ENCODE data around the gene ACKR3.

Gene ACKR3

DNA sequence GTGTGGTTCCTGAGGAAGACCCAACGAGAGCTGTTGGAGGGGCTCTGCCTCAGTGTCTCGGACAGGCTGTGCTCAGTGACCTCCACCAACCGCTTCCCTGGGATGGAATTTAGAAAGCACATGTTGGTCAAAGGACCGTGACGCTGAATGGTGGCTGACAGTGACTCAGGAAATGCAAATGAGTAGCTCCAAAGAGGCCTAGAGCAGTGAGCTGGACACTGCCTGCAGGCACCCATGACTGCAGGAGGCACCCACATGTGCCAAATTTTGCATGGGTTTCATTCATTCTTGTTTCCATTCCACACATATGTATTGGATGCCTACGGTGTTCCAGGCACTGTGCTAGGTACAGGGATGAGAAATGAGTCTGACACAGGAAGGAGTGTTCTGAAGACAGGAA lies 46.4 kb downstream of the ACKR3 start:
- no peak for DNase-seq

DNA sequence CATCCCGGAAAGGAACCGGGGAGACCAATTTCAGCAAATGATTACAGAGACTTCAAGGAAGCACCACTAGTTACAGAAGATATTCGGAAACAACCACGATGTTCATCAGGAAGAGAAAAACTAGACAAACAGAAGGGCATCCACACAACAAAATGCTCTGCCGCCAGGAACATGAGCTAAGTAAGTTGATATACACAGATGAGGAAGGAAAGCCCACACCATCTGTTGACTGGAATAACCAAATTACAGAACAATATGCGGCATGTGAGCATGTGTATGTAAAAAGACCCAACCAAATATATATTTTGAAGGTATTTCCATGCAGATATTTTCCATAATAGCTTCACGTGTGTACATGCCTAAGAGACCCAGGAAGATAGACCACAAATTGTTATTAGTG lies 47.0 kb downstream of the ACKR3 start:
- no peak for DNase-seq

DNA sequence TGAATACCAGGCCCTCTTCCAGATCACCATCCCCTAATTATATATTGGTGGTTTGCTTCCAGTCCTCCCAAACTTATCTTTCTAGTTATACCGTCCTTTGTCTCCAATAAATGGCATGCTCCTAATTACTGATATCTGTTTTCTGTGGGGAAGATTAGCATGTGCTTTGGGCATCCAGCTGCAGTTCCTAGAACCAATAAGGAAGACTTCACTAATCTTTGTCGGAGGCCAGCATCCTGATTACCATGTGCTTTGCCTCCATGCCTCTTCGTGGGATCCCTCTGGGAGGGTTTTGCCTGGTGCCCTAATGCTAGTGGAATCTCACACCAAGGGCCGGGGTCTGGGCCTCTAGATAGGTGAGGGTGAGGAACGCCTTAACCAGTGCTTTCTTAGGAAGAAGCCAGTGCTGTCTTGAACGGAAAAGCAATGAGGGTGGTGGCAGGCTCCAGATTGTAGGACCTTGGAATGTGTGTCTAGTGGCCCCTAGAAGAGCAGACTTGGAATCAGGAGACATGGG lies 47.7 kb downstream of the ACKR3 start:
- DNase-seq = no peak

DNA sequence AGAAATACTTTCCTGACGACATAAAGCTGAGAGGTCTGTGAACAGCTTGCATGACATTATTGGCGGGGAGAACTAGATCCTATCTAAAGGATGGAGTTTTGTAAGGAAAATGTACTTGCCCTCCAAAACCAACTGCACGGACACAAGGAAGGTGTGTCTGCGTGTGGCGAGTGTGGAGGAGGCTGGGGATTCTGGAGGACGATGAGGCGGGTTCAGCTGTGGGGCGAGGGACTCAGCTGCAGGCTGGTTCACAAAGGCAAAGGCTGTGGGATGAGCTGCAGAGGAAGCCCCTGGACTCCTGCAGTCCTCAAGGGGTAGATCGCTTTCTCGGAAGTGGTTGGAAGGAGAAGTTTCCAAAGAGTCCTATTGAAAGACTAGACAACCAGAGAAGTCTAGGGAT lies 48.2 kb downstream of the ACKR3 start:
- no peak for DNase-seq

DNA sequence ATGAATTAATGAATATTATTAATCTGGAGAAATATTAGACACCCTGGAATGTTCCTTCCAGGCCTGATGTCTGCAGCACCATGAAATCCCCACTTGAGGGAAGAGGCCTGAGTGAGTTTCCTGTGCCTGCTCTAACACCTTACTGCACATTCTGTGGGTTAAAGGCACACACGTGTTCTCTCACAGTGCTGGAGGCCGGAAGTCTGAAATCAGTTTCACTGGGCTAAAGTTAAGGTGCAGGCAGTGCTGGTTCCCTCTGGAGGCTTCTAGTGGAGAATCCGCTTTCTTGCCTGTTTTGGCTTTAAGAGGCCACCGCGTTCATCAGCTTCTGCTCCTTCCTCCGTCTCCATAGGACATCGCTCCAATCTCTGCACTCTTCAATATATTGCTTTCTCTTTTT lies 48.7 kb downstream of the ACKR3 start:
- no peak for DNase-seq

DNA sequence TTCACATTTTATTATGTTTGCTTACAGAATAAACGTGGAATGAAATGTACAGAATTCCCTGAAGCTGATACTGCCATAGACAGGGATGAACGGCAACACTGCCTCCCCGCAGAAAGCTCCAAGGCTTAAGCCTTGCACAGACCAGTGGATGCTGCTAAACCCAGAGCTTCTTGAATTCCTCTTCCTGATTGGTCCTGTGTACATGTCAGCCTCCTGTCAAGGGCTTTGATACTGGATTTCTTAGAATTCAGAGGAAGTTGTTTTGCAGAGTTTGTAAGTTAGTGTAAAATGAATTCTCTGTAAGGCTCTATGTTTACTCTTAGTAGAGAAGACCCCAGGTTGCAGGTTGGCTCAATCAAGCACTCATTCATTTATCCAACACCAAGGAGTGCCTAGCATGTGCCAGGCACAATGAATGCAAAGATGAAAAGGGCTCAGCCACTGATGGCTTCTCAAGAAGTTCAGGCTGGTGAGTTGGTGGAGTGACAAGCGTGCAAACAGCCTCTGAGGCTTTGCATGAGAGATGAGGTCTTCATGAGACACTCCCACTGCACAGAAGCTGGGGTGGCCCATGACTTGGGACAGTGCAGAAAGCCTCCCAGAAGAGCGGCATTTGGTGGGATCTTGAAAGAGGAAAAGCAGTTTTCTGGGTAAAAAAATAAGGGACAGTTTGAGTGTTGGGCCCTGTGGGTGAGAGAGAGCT lies 50.4 kb downstream of the ACKR3 start:
- DNase-seq = no peak

DNA sequence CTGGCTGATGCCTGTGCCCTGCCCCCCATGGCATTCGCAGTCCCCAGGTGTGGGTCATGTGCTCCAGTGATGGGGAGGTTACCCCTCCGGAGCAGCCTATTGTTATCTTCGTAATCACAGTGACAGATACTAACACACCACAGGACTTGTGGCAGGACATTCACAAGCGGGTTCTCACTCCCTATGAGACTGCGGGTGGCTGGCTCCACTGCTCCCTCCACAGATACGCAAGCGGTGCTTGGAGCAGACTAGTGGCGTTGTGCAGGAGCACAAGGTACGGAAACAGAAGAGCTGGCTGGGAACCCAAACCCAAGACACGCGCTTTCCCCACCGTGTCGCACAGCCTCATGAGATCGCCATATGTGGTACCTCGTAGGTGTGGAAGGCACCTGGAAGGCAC lies 52.2 kb downstream of the ACKR3 start:
- DNase-seq = no peak

DNA sequence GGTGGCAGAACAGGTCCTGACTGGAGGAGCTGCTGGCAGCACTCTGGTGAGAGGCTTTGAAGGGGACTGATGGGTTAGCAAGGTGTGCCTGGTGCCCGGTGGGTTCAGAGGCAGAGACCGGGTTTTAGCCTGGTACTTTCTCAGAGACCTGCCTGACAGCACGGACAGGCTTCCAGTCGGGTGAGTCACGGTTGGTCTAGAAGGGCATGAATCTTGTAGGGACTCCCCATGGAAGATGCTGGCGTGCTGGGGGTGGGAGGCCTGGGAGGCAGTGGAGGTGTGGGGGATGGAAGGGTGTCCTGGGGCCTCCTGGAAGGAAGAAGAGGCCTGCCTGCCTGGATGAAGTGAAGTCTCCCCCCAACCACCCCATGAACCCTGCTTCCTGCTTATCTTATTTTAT lies 52.6 kb downstream of the ACKR3 start:
- DNase-seq = no peak

DNA sequence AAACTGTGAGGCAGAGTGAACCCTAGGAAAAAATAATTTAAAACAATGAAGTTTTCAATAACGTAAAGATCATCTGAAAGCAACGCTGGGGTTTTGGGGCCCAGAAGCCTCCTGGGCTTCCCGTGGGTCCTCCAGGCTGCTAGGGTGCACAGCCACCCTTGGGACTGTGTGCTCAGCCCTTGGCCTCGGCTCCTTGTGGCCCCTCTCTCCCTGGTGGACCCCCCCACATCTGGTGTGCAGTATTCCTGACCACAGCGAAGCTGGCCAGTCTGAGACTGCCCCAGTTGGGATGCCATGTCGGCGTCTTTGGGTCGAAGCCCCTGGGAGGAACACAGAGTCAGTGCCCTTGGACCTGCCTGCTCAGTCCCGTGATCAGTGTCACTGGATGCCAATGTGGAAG lies 53.0 kb downstream of the ACKR3 start:
- DNase-seq = no peak

DNA sequence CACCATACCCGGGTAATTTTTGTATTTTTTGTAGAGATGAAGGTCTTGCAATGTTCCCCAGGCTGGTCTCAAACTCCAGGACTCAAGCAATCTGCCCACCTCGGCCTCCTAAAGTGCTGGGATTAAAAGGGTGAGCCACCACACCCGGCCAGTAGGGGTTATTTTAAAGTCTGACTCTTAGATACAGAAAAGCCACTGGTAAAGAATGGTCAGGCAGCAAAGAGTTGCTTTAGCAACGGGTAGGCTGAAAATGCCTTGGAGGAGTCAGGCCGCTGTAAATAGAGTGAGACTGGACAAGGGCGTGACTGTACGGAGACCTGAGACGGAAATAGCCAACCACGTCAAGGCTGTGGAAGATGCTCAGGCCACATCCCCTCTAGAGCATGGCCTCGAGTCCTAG lies 54.2 kb downstream of the ACKR3 start:
- DNase-seq = no peak

DNA sequence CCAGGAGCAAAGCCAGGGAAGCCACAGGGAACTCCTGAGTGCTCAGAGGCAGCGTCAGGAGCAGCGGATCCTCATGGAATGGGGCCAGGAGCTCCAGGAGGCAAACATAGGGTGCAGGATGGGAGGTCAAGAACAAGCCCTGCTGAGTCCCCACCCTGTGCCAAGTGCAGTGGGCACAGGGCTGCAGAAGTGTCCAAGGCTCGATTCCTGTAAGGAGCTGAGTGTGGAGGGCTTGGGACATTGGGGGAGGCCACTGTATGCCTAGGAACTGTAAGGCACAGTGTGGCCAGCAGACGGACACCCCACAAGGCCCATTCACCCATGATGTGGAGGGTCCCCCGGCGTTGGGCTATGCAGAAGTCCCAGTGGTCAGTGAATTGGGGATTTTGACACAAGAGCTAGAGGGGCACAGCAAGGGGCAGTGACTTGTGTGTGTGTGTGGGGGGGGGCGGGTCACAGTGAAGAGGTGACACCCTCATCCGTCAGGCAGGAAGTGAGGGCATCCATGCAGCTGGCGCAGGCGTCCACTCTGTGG lies 55.6 kb downstream of the ACKR3 start:
- no peak for DNase-seq

DNA sequence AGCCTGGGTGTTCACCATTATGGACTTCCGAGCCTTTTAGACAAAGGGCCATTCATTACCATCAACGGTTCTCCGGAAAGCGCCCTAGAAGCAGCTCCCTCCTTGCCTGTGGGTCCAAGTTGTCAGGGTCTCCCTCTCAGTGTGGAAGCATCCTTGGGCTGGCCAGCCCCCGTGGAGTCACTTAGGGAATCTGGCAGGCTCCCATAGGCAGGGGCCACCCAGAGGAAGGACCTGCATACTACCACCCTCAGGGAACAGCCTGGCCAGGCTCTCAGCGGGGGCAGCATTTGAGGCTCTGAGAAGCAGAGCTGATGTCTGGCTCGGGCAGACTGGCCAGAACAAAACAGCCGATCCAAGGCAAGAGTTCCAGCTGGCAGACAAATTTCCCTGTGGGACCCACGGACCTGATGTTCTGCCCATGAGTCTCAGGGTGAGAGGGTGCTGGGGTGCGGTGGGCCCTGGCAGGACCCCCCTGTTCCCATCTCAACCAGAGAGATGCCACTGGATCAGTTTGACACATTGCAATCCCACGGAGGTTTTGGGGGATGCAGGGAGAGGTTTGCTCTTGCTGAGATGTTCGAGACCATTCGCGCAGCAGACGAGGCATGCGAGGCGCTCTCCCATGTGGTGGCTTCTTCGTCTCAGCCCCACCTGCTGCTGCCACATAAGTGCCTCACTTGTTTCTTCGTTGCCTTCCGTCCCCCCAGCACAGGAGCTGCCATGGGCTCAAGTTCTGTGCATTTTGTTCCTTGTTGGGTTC lies 56.9 kb downstream of the ACKR3 start:
- no peak for DNase-seq

DNA sequence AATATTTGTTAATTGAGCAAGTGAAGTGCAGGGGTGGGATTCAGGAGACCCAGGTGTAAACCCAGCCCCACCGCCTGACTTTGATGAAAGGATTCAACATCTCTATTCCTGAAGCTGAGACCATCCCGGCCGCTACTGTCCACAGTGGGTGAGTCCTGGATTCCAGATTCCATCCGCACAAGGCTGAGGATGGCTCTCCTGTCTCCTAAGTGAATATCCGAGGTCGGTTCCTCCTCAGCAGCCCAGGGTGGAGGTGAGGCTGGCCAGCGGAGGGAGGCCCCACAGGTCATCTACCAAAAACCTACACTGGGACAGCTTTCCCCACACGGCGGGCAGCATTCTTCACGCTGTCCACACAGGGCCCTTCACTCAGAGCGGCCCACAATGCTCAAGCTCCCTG lies 57.6 kb downstream of the ACKR3 start:
- DNase-seq = no peak

DNA sequence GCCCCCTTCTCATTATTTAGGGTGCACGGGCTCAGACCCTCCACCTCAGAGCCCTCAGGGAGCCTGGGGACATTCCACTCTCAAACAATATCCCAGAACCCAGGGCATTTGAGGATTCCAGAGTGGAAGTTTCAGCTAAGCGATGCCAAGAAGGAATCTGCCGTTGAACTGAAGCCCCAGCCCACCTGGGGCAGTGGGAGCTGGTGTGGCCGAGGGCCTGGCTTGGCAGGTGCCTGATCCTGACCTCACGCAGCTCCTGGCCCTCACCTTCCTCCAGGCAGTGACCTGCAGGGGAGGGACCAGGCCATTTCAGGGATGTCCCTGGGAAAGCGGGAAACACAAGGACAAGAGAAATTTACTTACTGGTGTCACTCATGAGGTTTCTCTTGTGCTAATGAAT lies 58.2 kb downstream of the ACKR3 start:
- DNase-seq = no peak

DNA sequence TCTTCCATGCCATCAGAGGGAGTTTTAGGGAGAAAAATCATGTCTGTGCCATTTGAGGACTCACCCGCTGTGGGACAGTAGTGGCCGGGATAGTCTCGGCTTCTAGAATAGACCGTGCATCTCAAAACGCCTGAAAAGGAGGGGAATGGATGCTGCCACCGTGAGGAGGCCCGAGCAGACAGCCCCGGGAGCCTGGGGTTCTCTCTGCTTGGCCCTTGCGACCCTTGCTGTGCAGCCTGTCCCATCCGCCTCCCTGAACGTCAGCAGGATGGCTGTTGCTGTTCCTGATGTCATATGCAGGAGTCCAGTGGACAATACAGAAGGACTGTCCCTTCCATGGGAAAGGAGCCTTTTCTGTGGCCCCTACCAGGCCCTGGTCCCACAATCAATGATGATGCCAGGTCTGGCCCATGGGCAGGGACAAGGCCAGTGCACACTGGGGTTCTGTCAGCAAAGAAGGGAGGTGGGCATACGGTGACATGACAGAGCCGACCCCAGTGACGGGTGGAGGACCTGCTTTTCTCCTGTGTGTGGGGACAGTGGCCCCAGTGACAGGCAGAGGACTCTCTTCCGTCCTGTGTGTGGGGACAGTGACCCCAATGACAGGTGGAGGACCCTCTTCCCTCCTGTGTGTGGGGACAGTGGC lies 58.8 kb downstream of the ACKR3 start:
- DNase-seq = no peak

DNA sequence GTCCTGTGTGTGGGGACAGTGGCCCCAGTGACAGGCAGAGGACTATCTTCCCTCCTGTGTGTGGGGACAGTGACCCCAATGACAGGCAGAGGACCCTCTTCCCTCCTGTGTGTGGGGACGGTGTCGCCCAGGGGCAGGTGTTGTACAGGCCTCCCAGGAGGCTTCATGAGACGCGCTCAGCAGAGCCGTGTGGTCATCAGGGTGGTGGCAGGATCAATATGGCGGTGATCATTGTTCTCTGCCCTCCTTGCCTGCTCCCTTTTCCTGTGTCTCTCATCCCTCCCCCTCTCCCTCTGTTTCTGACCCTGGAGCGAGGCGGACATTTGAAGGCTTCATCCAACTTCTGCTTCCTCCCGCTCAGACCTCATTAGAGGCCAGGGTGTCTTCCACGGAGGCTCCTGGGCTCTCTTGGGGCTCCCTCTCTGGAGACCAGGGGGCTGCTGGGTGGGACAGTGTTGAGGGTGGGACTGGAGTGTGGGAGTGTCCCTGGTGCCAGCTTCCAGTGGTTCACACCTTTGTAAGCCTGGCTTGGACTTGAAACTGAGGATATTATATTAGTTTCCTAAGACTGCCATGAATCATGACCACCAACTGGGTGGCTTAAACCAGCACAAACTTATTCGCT lies 59.5 kb downstream of the ACKR3 start:
- no peak for DNase-seq

DNA sequence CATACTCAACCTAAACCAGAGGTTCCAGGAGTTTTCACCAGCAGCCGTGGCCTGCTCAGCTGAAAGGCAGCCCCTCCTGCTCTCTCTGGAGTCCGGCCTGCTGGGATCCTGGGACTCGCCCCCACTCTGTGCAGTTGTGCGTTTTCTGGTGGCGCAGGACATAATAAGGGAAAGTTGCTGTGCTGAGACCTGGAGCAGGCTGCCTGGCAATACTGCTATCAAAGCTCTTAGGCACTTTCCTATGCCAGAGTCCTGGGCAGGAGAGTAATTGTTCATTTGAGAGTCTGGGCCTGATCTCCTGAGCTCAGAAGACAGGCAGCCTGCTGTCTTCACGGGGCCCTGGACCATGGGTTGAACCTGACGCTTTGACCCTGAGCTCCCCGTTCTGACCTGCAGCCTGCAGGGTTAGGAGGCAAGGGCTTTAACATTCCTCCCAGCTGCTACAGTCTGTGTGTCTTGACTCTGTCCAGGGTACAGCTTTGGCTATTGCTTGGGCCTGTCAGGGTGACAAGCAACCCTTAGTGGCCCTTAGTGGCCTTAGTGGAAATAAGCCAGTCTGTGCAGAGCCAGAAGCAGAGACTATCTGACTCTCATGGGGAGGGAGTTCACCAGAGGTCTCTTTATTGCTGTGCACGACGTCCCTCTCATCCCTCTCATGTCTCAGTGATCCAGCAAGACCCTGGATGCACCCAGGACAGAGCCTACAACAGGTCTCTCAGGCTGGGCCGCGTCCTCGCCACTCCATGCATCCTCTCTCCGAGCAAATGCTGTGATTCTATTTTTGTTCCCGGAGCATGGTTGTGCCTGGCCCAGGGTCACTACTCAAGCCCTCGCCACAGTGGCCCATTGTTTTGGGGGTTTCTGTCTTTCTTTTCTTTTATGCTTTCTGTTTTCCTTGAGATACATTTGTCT lies 60.6 kb downstream of the ACKR3 start:
- no peak for DNase-seq

DNA sequence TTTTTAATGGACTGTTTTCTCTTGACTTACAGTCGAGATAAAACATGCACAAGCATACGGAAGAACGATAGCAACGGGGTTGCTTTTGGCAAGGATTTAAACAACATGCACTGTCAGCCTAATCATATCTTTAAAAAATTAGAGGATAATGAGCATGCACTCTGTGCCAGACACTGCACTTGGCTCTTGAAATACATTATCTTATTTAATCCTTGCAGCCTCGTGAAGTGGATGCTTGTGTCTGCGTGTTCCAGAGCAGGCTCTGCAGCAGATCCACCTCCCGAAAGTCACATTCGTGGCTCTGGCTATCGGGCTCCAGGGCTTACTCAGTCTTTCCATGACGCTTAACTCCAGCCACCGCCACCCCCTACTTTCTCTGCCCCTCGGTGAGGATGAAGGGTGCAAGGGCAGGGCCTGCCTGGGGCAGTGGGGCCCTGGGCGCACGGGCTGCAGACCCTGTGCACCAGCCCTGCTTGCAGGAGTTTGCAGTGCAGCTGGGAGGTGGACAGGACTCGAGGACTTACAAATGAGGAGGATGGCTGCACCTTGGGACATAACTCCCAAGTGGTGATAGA lies 61.7 kb downstream of the ACKR3 start:
- no peak for DNase-seq

DNA sequence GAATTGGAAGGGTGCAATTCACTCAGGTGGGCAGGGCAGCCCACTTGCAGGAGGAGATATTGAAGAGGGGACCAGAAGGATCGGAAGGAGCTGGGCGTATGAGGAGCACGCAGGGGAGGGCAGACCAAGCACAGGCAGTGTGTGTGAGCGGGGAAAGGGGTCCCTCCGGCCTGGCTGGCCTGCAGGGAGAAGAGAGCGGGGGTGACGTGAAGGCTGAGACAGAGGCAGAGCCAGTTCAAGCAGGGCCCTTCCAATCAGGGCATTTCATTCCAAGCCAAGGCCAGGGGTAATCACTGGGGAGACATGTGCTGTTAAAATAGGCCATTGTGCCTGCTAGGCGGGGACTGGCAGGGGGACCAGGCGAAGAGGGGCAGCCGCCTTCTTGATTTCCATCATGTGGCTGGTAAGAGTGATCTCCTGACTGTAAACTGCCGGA lies 62.2 kb downstream of the ACKR3 start:
- no peak for DNase-seq

All from NCI-H1048 (cell line).